Measurements from ENCODE around the gene DTNB. TPM values are rescaled to one million over a fixed set of nuclear protein-coding genes. Genes with fewer than 3 reads are reported as not detected.

Gene DTNB
- total and polyA plus RNA-seq, 10 of the 15 experiments (the other 5 are each of a cell fraction or from before 2014, with no cell fraction given): 4.5 to 30.6 (median 11.9) TPM

GRCh38 chr2:25497229-25497917, 176.0 kb downstream of the DTNB start:
- Histone ChIP-seq H3K4me2 (ENCODE audit: control insufficient read depth, insufficient read depth) (peak overlapping the region; percentile 77), H2AFZ (ENCODE audit: control insufficient read depth, low read depth, low read length) (no peak overlapping the region; the same call in 1 of the 2 replicates), H3K79me2 (ENCODE audit: control insufficient read depth, insufficient read depth, low read length) (no peaks in the 10 kb centered on the region), H3K27me3 (replicated peaks in 1 of 2; ENCODE audit: control insufficient read depth in 2 of 2, insufficient read depth in 2 of 2, low read length in 1 of 2) (no peaks in the 10 kb centered on the region), H3K36me3 (ENCODE audit: control insufficient read depth in 2 of 2, insufficient read depth in 2 of 2, low read length in 1 of 2) (no peaks in the 10 kb centered on the region), H3K9me3 (replicated peaks; ENCODE audit: control insufficient read depth, insufficient read depth, low read length) (no peaks in the 10 kb centered on the region), H3K4me3 (no peak overlapping the region), H3K27ac (ENCODE audit: control insufficient read depth, insufficient read depth) (peak overlapping the region; percentile 65), H3K9ac (ENCODE audit: control insufficient read depth, insufficient read depth, low read length) (no peak overlapping the region), H4K20me1 (ENCODE audit: control insufficient read depth, insufficient read depth) (no peaks in the 10 kb centered on the region), H3K4me1 (ENCODE audit: control insufficient read depth, insufficient read depth, low read length) (peaks cover 15% of the 10 kb centered on the region)
- CTCF ChIA-PET: interaction anchor here (0.8 to 1.8 kb wide), 6 partner anchors 9 to 135 kb away, joined by 3 to 4 read pairs (median 4); no protein-coding TSS in a partner anchor
- intact Hi-C loops (cut with micrococcal nuclease; ENCODE audit: unreplicated experiment) (loop anchor here (5.0 kb wide), 1 partner anchor 75 kb away; no protein-coding TSS in a partner anchor), in situ Hi-C loops (cut with MboI) (no loop called here)
- SMC1A ChIA-PET (ENCODE audit: uncharacterized antibody, unreplicated experiment): interaction anchor here (1.0 to 6.1 kb wide), 21 partner anchors 9 to 331 kb away, joined by 3 to 31 read pairs (median 5); no protein-coding TSS in a partner anchor
- RAD21 ChIA-PET (ENCODE audit: unreplicated experiment): interaction anchor here (1.2 to 3.4 kb wide), 8 partner anchors 9 to 121 kb away, joined by 3 to 14 read pairs (median 6); no protein-coding TSS in a partner anchor
- BruUV-seq (replicated peaks): no TSS peak
- TF ChIP-seq TARDBP (IDR thresholded peaks at IDR 0.05; ENCODE audit: borderline replicate concordance): no peak
- TF ChIP-seq STAT3 (IDR thresholded peaks at IDR 0.05; ENCODE audit: low read depth, low read length): no peak
- no peak for TF ChIP-seq JUND (IDR thresholded peaks at IDR 0.05; ENCODE audit: low read depth, low read length)
- TF ChIP-seq NFYB (IDR thresholded peaks at IDR 0.05; ENCODE audit: insufficient read depth, low read depth, low read length): no peak
- TF ChIP-seq POLR2AphosphoS5 (IDR thresholded peaks at IDR 0.05; ENCODE audit: low read length): no peak
- no peak for TF ChIP-seq ZSCAN29 (IDR thresholded peaks at IDR 0.05)
- TF ChIP-seq ASH2L (IDR thresholded peaks at IDR 0.05; ENCODE audit: borderline replicate concordance, low read depth): no peak
- peak; percentile 51 for ATAC-seq
- peak; percentile 49 for FAIRE-seq
- POLR2A ChIA-PET: interaction anchor here (0.5 to 2.2 kb wide), 9 partner anchors 9 to 135 kb away, joined by 3 to 9 read pairs (median 3); no protein-coding TSS in a partner anchor
- WGBS (ENCODE audit: insufficient coverage, insufficient replicate concordance, low lambda C conversion rate, missing lambda C conversion rate): 81% methylated on average over 5 of the region's 5 CpGs
- no peak for DNase-seq (ENCODE audit: low read depth, low spot score)

Measured in GM12878 (cell line).